Measurements from ENCODE around the gene ULBP1. TPM values are rescaled to one million over a fixed set of nuclear protein-coding genes. Genes with fewer than 3 reads are reported as not detected.

ULBP1 gene
- total RNA-seq, 4 donors from 2014 or later, result 0.34 to 0.47 TPM; not detected in 2

GRCh38 chr6:149929422-149929821, 34.3 kb upstream of the ULBP1 start:
- H3K4me1 ChIP-seq, result peaks cover 18% of the 10 kb centered on the region
- WGBS, result 20% methylated on average over 3 of the region's 3 CpGs
- TF ChIP-seq CTCF (IDR thresholded peaks at IDR 0.05) (peak in 1 of 2 donors; percentile 18), POLR2A (IDR thresholded peaks at IDR 0.05) (no peak)
- H3K9me3 ChIP-seq, result no peaks in the 10 kb centered on the region
- peak in 1 of 2 donors; percentile 49 for DNase-seq (ENCODE audit: low spot score in 2 of 2)
- no peak overlapping the region for H3K27ac ChIP-seq
- H3K36me3 ChIP-seq, result no peaks in the 10 kb centered on the region
- H3K4me3 ChIP-seq, result no peak overlapping the region
- peaks cover 61% of the 10 kb centered on the region for H3K27me3 ChIP-seq

- peaks cover 81% of the 10 kb centered on the region for H3K27me3 ChIP-seq
- 80% methylated on average over 6 of the region's 6 CpGs for WGBS
- no peak for TF ChIP-seq CTCF (IDR thresholded peaks at IDR 0.05)
- no peak for TF ChIP-seq EP300 (IDR thresholded peaks at IDR 0.05)
- no peak for TF ChIP-seq POLR2A (IDR thresholded peaks at IDR 0.05)
- no peak for TF ChIP-seq POLR2AphosphoS5 (IDR thresholded peaks at IDR 0.05)
- no peaks in the 10 kb centered on the region for H3K36me3 ChIP-seq
- no peaks in the 10 kb centered on the region for H3K9me3 ChIP-seq
- DNase-seq (ENCODE audit: low spot score in 2 of 2), result peak in 1 of 2 donors; percentile 52
- H3K4me1 ChIP-seq, result peaks cover 1% of the 10 kb centered on the region
- H3K4me3 ChIP-seq, result no peak overlapping the region
- H3K27ac ChIP-seq, result no peak overlapping the region
Observed at GRCh38 chr6:149931501-149931900, 32.2 kb upstream of the ULBP1 start.

GRCh38 chr6:149933036-149933435, 30.7 kb upstream of the ULBP1 start:
- DNase-seq (ENCODE audit: low spot score in 2 of 2), result peak in 1 of 2 donors; percentile 59
- peaks cover 93% of the 10 kb centered on the region for H3K27me3 ChIP-seq
- peaks cover under 1% of the 10 kb centered on the region for H3K4me1 ChIP-seq
- WGBS, result 64% methylated on average over 5 of the region's 5 CpGs
- no peak overlapping the region for H3K4me3 ChIP-seq
- no peak overlapping the region for H3K27ac ChIP-seq
- no peaks in the 10 kb centered on the region for H3K36me3 ChIP-seq
- no peaks in the 10 kb centered on the region for H3K9me3 ChIP-seq
- TF ChIP-seq EP300 (IDR thresholded peaks at IDR 0.05) (no peak), CTCF (IDR thresholded peaks at IDR 0.05) (no peak), POLR2A (IDR thresholded peaks at IDR 0.05) (no peak), POLR2AphosphoS5 (IDR thresholded peaks at IDR 0.05) (no peak)

- H3K4me3 ChIP-seq, result no peak overlapping the region
- peaks cover 97% of the 10 kb centered on the region for H3K27me3 ChIP-seq
- 45% methylated on average over 3 of the region's 3 CpGs for WGBS
- no peaks in the 10 kb centered on the region for H3K9me3 ChIP-seq
- no peak overlapping the region for H3K27ac ChIP-seq
- H3K4me1 ChIP-seq, result peaks cover 5% of the 10 kb centered on the region
- peak in 1 of 2 donors; percentile 43 for DNase-seq (ENCODE audit: low spot score in 2 of 2)
- no peaks in the 10 kb centered on the region for H3K36me3 ChIP-seq
- TF ChIP-seq POLR2A (IDR thresholded peaks at IDR 0.05) (no peak), CTCF (IDR thresholded peaks at IDR 0.05) (no peak), POLR2AphosphoS5 (IDR thresholded peaks at IDR 0.05) (no peak), EP300 (IDR thresholded peaks at IDR 0.05) (no peak)
Observed at GRCh38 chr6:149933461-149933860, 30.3 kb upstream of the ULBP1 start.

- Histone ChIP-seq H3K9me3 (no peaks in the 10 kb centered on the region), H3K4me1 (peaks cover 13% of the 10 kb centered on the region), H3K4me3 (no peak overlapping the region), H3K36me3 (no peaks in the 10 kb centered on the region), H3K27me3 (peaks cover 97% of the 10 kb centered on the region), H3K27ac (no peak overlapping the region)
- WGBS, result 39% methylated on average over 11 of the region's 11 CpGs
- DNase-seq (ENCODE audit: low spot score in 2 of 2), result peak in 1 of 2 donors; percentile 83
- TF ChIP-seq CTCF (IDR thresholded peaks at IDR 0.05) (peak; percentile 75 to 91), POLR2A (IDR thresholded peaks at IDR 0.05) (no peak)
Observed at GRCh38 chr6:149934249-149935156, 29.2 kb upstream of the ULBP1 start.
